Heart left ventricle (tissue), 16 donors: ENCODE data around the gene FRS2. TPM values are rescaled to one million over a fixed set of nuclear protein-coding genes. Genes with fewer than 3 reads are reported as not detected.

Experiments
- ATAC-seq, 4 donors: fragments of 200-7000 bp; cut with Tn5 transposase; one replicate each; pipeline ENCODE4 v1.9.1; 2020 to 2022; ENCODE audit warnings: moderate library complexity in 4 of 4, mild to moderate bottlenecking in 3 of 4, moderate number of reproducible peaks in 1 of 4
- DNase-seq, 5 donors: peaks; one replicate each; pipeline ENCODE4 v3.0.0-alpha.2; 2020
- H3K27ac ChIP-seq, 12 donors: fragments of 200-600 bp; sonication (generic) in 4 of 12; one replicate each; pipeline versions ENCODE4 v1.5.0 to v1.8.0; 2016 to 2022; ENCODE audit warnings: mild to moderate bottlenecking in 2 of 12
- H3K27me3 ChIP-seq, 9 donors: fragments of 200-600 bp; sonication (generic) in 2 of 9; one replicate each; pipeline versions ENCODE4 v1.5.1 to v1.8.0; 2016 to 2022; ENCODE audit warnings: mild to moderate bottlenecking in 3 of 9
- H3K36me3 ChIP-seq, 9 donors: fragments of 200-600 bp; sonication (generic) in 2 of 9; one replicate each; pipeline versions ENCODE4 v1.5.0 to v1.8.0; 2018 to 2022; ENCODE audit warnings: mild to moderate bottlenecking in 2 of 9
- H3K4me1 ChIP-seq, 12 donors: fragments of 200-600 bp; sonication (generic) in 4 of 12; one replicate each; pipeline versions ENCODE4 v1.5.0 to v1.8.0; 2016 to 2022; ENCODE audit warnings: mild to moderate bottlenecking in 3 of 12
- H3K4me3 ChIP-seq, 12 donors: fragments of 200-600 bp; sonication (generic) in 4 of 12; one replicate each; pipeline versions ENCODE4 v1.5.0 to v1.8.0; 2017 to 2022; ENCODE audit warnings: mild to moderate bottlenecking in 9 of 12, moderate library complexity in 4 of 12
- H3K9me3 ChIP-seq, 12 donors: fragments of 200-600 bp; sonication (generic) in 4 of 12; one replicate each; pipeline versions ENCODE4 v1.5.0 to v1.8.0; 2016 to 2022; ENCODE audit warnings: mild to moderate bottlenecking in 1 of 12
- POLR2A ChIP-seq, 2 donors: fragments of 450-650 bp; IDR thresholded peaks; one replicate each; pipeline ENCODE4 v1.6.1; 2017; ENCODE audit warnings: antibody characterized with exemption in 2 of 2, mild to moderate bottlenecking in 2 of 2, moderate library complexity in 2 of 2
- WGBS, 4 donors: extraction: QIAGEN DNeasy Blood & Tissue Kit in 2 of 4; methylation state at CpG; one replicate each; pipeline versions ENCODE4 v1.1.5 to v1.1.7; 2013 to 2018; 5-methylcytosine and 5-hydroxymethylcytosine counted together
- intact Hi-C, 10 donors: fragments of 100-400 bp; cut with DNase I; formaldehyde crosslinking; loops; one replicate each; pipeline versions ENCODE4 v1.11.1 to v1.14.2; 2022
- microRNA-seq, 4 donors: library from miRNA; unstranded; fragments of <30 nt; microRNA quantifications; one replicate each; pipeline versions ENCODE4 to v1.2.0, GENCODE V29; 2017 to 2020
- polyA plus RNA-seq, 2 donors: library from polyadenylated mRNA; stranded (reverse); fragments of 200-250 nt; gene quantifications; one replicate each; pipeline ENCODE4 v1.2.3, GENCODE V29; 2013
- total RNA-seq, 9 donors: library from RNA; depleted of rRNA in 2 of 9; stranded (reverse); fragments of >200 nt in 2 of 9; fragmentation: NEBNext Ultra II Directional in 3 of 9; extraction: Animal tissue kit (Norgen Biotek cat#: 25700) in 3 of 9; gene quantifications; one replicate each; pipeline versions ENCODE4 v1.1.0 to v1.2.4, GENCODE V29; 2016 to 2023
- TF ChIP-seq, protein P1 (sequence below), 12 donors: fragments of 200-600 bp; sonication (generic) in 4 of 12; IDR thresholded peaks; one replicate each; pipeline versions ENCODE4 v1.5.0 to v1.8.0; 2018 to 2022; ENCODE audit warnings: antibody characterized with exemption in 12 of 12, mild to moderate bottlenecking in 5 of 12
- donor health status: ischemic (EF 13 %, LVEDD 7.1; RV severe dilation, severe dysfunction).
- donor health status: healthy with polysubstance abuse.
- donor health status: DM: no; HTN: yes; CAD: no.
- donor health status: DM: no; HTN: no; CAD: no.
- donor health status: ischemic (EF 25% LVEDD 6.9; RV normal size, moderate dysfunction).
- donor health status: ischemic (EF 25% LVEDD 5.7; RV mildly dilated, moderate dysfunction).
- donor health status: healthy.
- donor health status: DM: yes; HTN: yes; CAD: no.
- donor health status: ischemic (EF 35%, LVEDD 5.7; RV mildly dilated, moderate dysfunction).
- donor health status: nonischemic (EF 11% LVEDD 7.7; RV severe dilation, severe dysfunction).
- donor health status: DM: yes; HTN: yes; CAD: no.
- donor health status: PGD.
- donor health status: ischemic (EF 29% LVEDD 5.4; RV normal size, mild dysfunction).
- donor health status: nonischemic (EF 23%, LVEDD 6.1; RV moderate dilation, normal function).

FRS2 gene
- total and polyA plus RNA-seq, 11 donors = 2.6 to 33.9 (median 20.3) TPM

DNA sequence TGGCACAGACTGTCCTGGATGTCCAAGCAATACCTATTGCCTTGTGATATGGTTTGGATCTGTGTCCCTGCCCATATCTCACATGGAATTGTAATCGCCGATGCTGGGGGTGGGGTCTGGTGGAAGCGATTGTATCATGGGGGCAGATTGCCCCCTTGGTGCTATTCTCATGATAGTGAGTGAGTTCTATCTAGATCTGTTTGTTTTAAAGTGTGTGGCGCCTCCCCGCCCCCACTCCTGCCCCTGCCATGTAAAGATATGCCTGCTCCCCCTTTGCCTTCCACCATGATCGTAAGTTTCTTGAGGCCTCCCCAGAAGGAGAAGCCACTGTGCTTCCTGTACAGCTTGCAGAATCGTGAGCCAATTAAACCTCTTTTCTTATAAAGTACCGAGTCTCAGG is 157.3 kb downstream of the FRS2 start:
- peaks cover 0 to 19% (median 2%) of the 10 kb centered on the region in 12 donors for H3K4me1 ChIP-seq
- H3K9me3 ChIP-seq = no peaks in the 10 kb centered on the region
- ATAC-seq = no peak
- 65 to 90% (median 73%) methylated on average over 8 of the region's 8 CpGs for whole genome bisulfite sequencing, 4 donors
- no peak overlapping the region for H3K4me3 ChIP-seq
- peak overlapping the region in 2 of 12 donors; percentile 5 to 17 for H3K27ac ChIP-seq
- intact Hi-C loops = no loop called here
- no peak for TF ChIP-seq POLR2A (IDR thresholded peaks at IDR 0.05)
- TF ChIP-seq, protein P1, sequence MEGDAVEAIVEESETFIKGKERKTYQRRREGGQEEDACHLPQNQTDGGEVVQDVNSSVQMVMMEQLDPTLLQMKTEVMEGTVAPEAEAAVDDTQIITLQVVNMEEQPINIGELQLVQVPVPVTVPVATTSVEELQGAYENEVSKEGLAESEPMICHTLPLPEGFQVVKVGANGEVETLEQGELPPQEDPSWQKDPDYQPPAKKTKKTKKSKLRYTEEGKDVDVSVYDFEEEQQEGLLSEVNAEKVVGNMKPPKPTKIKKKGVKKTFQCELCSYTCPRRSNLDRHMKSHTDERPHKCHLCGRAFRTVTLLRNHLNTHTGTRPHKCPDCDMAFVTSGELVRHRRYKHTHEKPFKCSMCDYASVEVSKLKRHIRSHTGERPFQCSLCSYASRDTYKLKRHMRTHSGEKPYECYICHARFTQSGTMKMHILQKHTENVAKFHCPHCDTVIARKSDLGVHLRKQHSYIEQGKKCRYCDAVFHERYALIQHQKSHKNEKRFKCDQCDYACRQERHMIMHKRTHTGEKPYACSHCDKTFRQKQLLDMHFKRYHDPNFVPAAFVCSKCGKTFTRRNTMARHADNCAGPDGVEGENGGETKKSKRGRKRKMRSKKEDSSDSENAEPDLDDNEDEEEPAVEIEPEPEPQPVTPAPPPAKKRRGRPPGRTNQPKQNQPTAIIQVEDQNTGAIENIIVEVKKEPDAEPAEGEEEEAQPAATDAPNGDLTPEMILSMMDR (IDR thresholded peaks at IDR 0.05) = no peak
- no peak for DNase-seq
- H3K27me3 ChIP-seq = no peaks in the 10 kb centered on the region
- H3K36me3 ChIP-seq = no peaks in the 10 kb centered on the region

Small RNAs within 50 kb of the gene (microRNA-seq; reads per million reads assigned to microRNA genes)
- gene MIR3913-1 (0 reads per million in 4 donors), gene MIR3913-2 (0 reads per million in 4 donors)

Other genes with a start within 250 kb of the FRS2 start
- 10 to 100 TPM; 15.8 to 34.8 (median 30.1) TPM for gene CPSF6, start 230.8 kb upstream of the FRS2 start, total RNA-seq
- 10 to 100 TPM; 13.4 to 14.3 TPM for gene CPSF6, start 230.8 kb upstream of the FRS2 start, polyA plus RNA-seq
- gene LYZ, start 122.0 kb upstream of the FRS2 start, total RNA-seq = 100 to 1,000 TPM in 2 of 9 donors, 10 to 100 TPM in 4, 1 to 10 TPM in 3; 2.4 to 316 (median 18.2) TPM
- gene LYZ, start 122.0 kb upstream of the FRS2 start, polyA plus RNA-seq = 10 to 100 TPM in 1 of 2 donors, 1 to 10 TPM in 1; 4.6 to 13.8 TPM
- gene YEATS4, start 110.6 kb upstream of the FRS2 start, total RNA-seq = 10 to 100 TPM in 4 of 9 donors, 1 to 10 TPM in 5; 6.7 to 45.0 (median 9.9) TPM
- gene YEATS4, start 110.6 kb upstream of the FRS2 start, polyA plus RNA-seq = 10 to 100 TPM in 1 of 2 donors, 1 to 10 TPM in 1; 4.0 to 20.9 TPM
- gene CCT2, start 115.1 kb downstream of the FRS2 start, total RNA-seq = 100 to 1,000 TPM in 4 of 9 donors, 10 to 100 TPM in 5; 63.2 to 168 (median 93.3) TPM
- 100 to 1,000 TPM in 1 of 2 donors, 10 to 100 TPM in 1; 59.7 to 342 TPM for gene CCT2, start 115.1 kb downstream of the FRS2 start, polyA plus RNA-seq
- gene LRRC10, start 140.5 kb downstream of the FRS2 start, total RNA-seq = 10 to 100 TPM in 8 of 9 donors, 1 to 10 TPM in 1; 7.4 to 82.9 (median 36.9) TPM
- gene LRRC10, start 140.5 kb downstream of the FRS2 start, polyA plus RNA-seq = 10 to 100 TPM; 12.6 to 30.1 TPM
- 1 to 10 TPM in 1 of 9 donors, under 1 TPM in 6, not detected in 2; 0.16 to 5.3 (median 0.43) TPM for gene BEST3, start 228.9 kb downstream of the FRS2 start, total RNA-seq
- under 1 TPM; 0.15 to 0.89 TPM for gene BEST3, start 228.9 kb downstream of the FRS2 start, polyA plus RNA-seq